GM19240 (cell line): Measurements from ENCODE around the gene IL15.
"Not testable (repeated sequence)": the region's sequence is repeated elsewhere in the genome, so short reads cannot be mapped to it uniquely, and the experiment has no call there.

Source experiments
- DNase-seq: peaks from one replicate; pipeline ENCODE4 v3.0.0; 2011; ENCODE audit warnings: low spot score; ENCODE audit not compliant: insufficient read length

Gene IL15

GRCh38 chr4:141702472-141703182 is 66.2 kb downstream of the IL15 start:
- no peak for DNase-seq

- no peak for DNase-seq
Measured at GRCh38 chr4:141703497-141703896, 67.1 kb downstream of the IL15 start.

- no peak for DNase-seq
Measured at GRCh38 chr4:141705048-141705746, 68.8 kb downstream of the IL15 start.

- no peak for DNase-seq
Measured at GRCh38 chr4:141705747-141706377, 69.5 kb downstream of the IL15 start.

GRCh38 chr4:141706445-141706844 is 70.1 kb downstream of the IL15 start:
- DNase-seq: no peak

GRCh38 chr4:141711211-141711610 is 74.8 kb downstream of the IL15 start:
- no peak for DNase-seq

GRCh38 chr4:141713185-141713584 is 76.8 kb downstream of the IL15 start:
- no peak for DNase-seq

GRCh38 chr4:141713771-141714445 is 77.5 kb downstream of the IL15 start:
- DNase-seq: no peak

- DNase-seq: no peak
Measured at GRCh38 chr4:141719585-141719984, 83.2 kb downstream of the IL15 start.

- no peak for DNase-seq
Measured at GRCh38 chr4:141721174-141721573, 84.8 kb downstream of the IL15 start.

GRCh38 chr4:141724646-141725045 is 88.3 kb downstream of the IL15 start:
- no peak for DNase-seq

GRCh38 chr4:141727420-141727819 is 91.0 kb downstream of the IL15 start:
- no peak for DNase-seq

GRCh38 chr4:141730805-141731204 is 94.4 kb downstream of the IL15 start:
- no peak for DNase-seq

GRCh38 chr4:141731481-141731880 is 95.1 kb downstream of the IL15 start:
- no peak for DNase-seq

GRCh38 chr4:141739636-141740035 is 103.3 kb downstream of the IL15 start:
- no peak for DNase-seq

- no peak for DNase-seq
Measured at GRCh38 chr4:141746026-141746425, 109.6 kb downstream of the IL15 start.

- not testable (repeated sequence) for DNase-seq
Measured at GRCh38 chr4:141751806-141752205, 115.4 kb downstream of the IL15 start.

GRCh38 chr4:141757287-141757686 is 120.9 kb downstream of the IL15 start:
- no peak for DNase-seq

- DNase-seq: no peak
Measured at GRCh38 chr4:141759796-141760425, 123.5 kb downstream of the IL15 start.

GRCh38 chr4:141761926-141762325 is 125.5 kb downstream of the IL15 start:
- DNase-seq: no peak

- DNase-seq: no peak
Measured at GRCh38 chr4:141763374-141763773, 127.0 kb downstream of the IL15 start.

GRCh38 chr4:141768954-141769353 is 132.6 kb downstream of the IL15 start:
- no peak for DNase-seq
